ENCODE results near the gene DSG2.

DSG2 gene

DNA sequence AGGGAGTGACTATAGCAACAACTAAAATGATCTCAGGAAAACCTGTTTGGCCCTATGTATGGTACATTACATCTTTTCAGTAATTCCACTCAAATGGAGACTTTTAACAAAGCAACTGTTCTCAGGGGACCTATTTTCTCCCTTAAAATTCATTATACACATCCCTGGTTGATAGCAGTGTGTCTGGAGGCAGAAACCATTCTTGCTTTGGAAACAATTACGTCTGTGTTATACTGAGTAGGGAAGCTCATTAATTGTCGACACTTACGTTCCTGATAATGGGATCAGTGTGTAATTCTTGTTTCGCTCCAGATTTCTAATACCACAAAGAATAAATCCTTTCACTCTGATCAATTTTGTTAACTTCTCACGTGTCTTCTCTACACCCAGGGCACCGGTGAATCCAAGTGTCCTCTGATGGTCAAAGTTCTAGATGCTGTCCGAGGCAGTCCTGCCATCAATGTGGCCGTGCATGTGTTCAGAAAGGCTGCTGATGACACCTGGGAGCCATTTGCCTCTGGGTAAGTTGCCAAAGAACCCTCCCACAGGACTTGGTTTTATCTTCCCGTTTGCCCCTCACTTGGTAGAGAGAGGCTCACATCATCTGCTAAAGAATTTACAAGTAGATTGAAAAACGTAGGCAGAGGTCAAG lies 94.7 kb downstream of the DSG2 start:
- no peak for DNase-seq

DNA sequence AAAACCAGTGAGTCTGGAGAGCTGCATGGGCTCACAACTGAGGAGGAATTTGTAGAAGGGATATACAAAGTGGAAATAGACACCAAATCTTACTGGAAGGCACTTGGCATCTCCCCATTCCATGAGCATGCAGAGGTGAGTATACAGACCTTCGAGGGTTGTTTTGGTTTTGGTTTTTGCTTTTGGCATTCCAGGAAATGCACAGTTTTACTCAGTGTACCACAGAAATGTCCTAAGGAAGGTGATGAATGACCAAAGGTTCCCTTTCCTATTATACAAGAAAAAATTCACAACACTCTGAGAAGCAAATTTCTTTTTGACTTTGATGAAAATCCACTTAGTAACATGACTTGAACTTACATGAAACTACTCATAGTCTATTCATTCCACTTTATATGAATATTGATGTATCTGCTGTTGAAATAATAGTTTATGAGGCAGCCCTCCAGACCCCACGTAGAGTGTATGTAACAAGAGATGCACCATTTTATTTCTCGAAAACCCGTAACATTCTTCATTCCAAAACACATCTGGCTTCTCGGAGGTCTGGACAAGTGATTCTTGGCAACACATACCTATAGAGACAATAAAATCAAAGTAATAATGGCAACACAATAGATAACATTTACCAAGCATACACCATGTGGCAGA lies 97.3 kb downstream of the DSG2 start:
- no peak for DNase-seq

DNA sequence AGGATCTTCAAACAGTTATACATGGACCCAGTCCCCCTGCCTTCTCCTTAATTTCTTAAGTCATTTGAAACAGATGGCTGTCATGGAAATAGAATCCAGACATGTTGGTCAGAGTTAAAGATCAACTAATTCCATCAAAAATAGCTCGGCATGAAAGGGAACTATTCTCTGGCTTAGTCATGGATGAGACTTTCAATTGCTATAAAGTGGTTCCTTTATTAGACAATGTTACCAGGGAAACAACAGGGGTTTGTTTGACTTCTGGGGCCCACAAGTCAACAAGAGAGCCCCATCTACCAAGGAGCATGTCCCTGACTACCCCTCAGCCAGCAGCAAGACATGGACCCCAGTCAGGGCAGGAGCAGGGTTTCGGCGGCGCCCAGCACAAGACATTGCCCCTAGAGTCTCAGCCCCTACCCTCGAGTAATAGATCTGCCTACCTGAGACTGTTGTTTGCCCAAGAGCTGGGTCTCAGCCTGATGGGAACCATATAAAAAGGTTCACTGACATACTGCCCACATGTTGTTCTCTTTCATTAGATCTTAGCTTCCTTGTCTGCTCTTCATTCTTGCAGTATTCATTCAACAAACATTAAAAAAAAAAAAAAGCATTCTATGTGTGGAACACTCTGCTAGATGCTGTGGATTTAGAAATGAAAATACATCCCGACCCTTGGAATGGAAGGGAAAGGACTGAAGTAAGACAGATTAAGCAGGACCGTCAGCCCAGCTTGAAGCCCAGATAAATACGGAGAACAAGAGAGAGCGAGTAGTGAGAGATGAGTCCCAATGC lies 98.3 kb downstream of the DSG2 start:
- no peak for DNase-seq

DNA sequence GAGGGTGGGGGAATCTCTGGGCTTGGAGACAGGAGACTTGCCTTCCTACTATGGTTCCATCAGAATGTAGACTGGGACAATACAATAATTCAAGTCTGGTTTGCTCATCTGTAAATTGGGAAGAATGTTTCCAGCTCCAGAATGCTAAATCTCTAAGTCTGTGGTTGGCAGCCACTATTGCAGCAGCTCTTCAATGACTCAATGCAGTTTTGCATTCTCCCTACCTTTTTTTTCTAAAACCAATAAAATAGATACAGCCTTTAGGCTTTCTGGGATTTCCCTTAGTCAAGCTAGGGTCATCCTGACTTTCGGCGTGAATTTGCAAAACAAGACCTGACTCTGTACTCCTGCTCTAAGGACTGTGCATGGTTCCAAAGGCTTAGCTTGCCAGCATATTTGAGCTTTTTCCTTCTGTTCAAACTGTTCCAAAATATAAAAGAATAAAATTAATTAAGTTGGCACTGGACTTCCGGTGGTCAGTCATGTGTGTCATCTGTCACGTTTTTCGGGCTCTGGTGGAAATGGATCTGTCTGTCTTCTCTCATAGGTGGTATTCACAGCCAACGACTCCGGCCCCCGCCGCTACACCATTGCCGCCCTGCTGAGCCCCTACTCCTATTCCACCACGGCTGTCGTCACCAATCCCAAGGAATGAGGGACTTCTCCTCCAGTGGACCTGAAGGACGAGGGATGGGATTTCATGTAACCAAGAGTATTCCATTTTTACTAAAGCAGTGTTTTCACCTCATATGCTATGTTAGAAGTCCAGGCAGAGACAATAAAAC lies 100.2 kb downstream of the DSG2 start:
- no peak for DNase-seq

All from CD4-positive, alpha-beta T cell treated with Interleukin-10 for 1 hour (primary cell).